Hepatocyte (in vitro differentiated cells): ENCODE data around the gene KCNA2.

Source experiments
- EZH2 ChIP-seq: fragments of 200-600 bp; sonication (generic); IDR thresholded peaks from 2 replicates; pipeline ENCODE4 v1.6.1; 2016; ENCODE audit warnings: antibody characterized with exemption, mild to moderate bottlenecking, borderline replicate concordance
- EZH2phosphoT487 ChIP-seq: fragments of 200-600 bp; sonication (generic); IDR thresholded peaks from one replicate; pipeline ENCODE4 v1.6.1; 2018; ENCODE audit warnings: antibody characterized with exemption, mild to moderate bottlenecking, low read depth, moderate library complexity; ENCODE audit not compliant: unreplicated experiment, severe bottlenecking
- TF ChIP-seq, protein P1 (sequence below): fragments of 200-600 bp; sonication (generic); IDR thresholded peaks from 2 replicates; pipeline ENCODE4 v1.5.1; 2016; ENCODE audit warnings: antibody characterized with exemption, mild to moderate bottlenecking; ENCODE audit not compliant: poor library complexity

- TF ChIP-seq, protein P1, sequence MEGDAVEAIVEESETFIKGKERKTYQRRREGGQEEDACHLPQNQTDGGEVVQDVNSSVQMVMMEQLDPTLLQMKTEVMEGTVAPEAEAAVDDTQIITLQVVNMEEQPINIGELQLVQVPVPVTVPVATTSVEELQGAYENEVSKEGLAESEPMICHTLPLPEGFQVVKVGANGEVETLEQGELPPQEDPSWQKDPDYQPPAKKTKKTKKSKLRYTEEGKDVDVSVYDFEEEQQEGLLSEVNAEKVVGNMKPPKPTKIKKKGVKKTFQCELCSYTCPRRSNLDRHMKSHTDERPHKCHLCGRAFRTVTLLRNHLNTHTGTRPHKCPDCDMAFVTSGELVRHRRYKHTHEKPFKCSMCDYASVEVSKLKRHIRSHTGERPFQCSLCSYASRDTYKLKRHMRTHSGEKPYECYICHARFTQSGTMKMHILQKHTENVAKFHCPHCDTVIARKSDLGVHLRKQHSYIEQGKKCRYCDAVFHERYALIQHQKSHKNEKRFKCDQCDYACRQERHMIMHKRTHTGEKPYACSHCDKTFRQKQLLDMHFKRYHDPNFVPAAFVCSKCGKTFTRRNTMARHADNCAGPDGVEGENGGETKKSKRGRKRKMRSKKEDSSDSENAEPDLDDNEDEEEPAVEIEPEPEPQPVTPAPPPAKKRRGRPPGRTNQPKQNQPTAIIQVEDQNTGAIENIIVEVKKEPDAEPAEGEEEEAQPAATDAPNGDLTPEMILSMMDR: no peak
- TF ChIP-seq EZH2 (no peak), EZH2phosphoT487 (no peak)
These were observed 23.8 kb downstream of the KCNA2 start for GRCh38 chr1:110582378-110582777.
